K562 (cell line): ENCODE measurements around the gene CFL1. TPM values are rescaled to one million over a fixed set of nuclear protein-coding genes. Genes with fewer than 3 reads are reported as not detected.

ENCODE experiments used
- DNMT1 ChIP-seq: fragments of 450-650 bp; IDR thresholded peaks from 2 replicates; pipeline ENCODE4 v1.6.1; 2016; ENCODE audit warnings: antibody characterized with exemption, mild to moderate bottlenecking
- ELF4 ChIP-seq: fragments of 450-650 bp; formaldehyde crosslinking; IDR thresholded peaks from 2 replicates; pipeline ENCODE4 v1.4.0; 2022; ENCODE audit warnings: missing genetic modification characterization
- EWSR1 ChIP-seq: fragments of 450-650 bp; IDR thresholded peaks from 2 replicates; pipeline ENCODE4 v1.6.1; 2018; ENCODE audit warnings: borderline replicate concordance, mild to moderate bottlenecking, low read depth, moderate library complexity; ENCODE audit not compliant: partially characterized antibody
- FOXP1 ChIP-seq: sonication (generic); formaldehyde crosslinking; IDR thresholded peaks from 2 replicates; pipeline ENCODE4 v1.8.0; 2022; ENCODE audit warnings: mild to moderate bottlenecking, missing genetic modification reagents
- GABPB1 ChIP-seq: sonication (generic); formaldehyde crosslinking; IDR thresholded peaks from 2 replicates; pipeline ENCODE4 v1.8.0; 2022; ENCODE audit warnings: mild to moderate bottlenecking, missing genetic modification reagents
- GABPB2 ChIP-seq: fragments of 250-450 bp; sonication (Bioruptor Pico); conservative IDR thresholded peaks from 2 replicates; pipeline ENCODE4 v1.5.1; 2021; ENCODE audit warnings: mild to moderate bottlenecking
- GTF2B ChIP-seq: IDR thresholded peaks from 2 replicates; pipeline ENCODE4 v1.6.1; 2011; ENCODE audit not compliant: insufficient read length; ENCODE audit errors: extremely low read depth
- HDAC1 ChIP-seq, 2 experiments: fragments of 450-650 bp; IDR thresholded peaks; 2 replicates each; pipeline ENCODE4 v1.6.1; 2016 to 2017; ENCODE audit warnings: inconsistent platforms in 1 of 2, mild to moderate bottlenecking in 1 of 2, moderate library complexity in 1 of 2
- KAT8 ChIP-seq: fragments of 450-650 bp; IDR thresholded peaks from 2 replicates; pipeline ENCODE4 v1.6.1; 2016; ENCODE audit warnings: low read depth, mild to moderate bottlenecking
- LEF1 ChIP-seq: fragments of 450-650 bp; IDR thresholded peaks from 2 replicates; pipeline ENCODE4 v1.6.1; 2016; ENCODE audit warnings: mild to moderate bottlenecking
- MTA3 ChIP-seq: fragments of 450-650 bp; formaldehyde crosslinking; IDR thresholded peaks from 2 replicates; pipeline ENCODE4 v1.6.1; 2017; ENCODE audit warnings: mild to moderate bottlenecking, borderline replicate concordance
- MTF1 ChIP-seq: fragments of 250-450 bp; sonication (Bioruptor Pico); IDR thresholded peaks from 2 replicates; pipeline ENCODE4 v1.9.0; 2021; ENCODE audit warnings: moderate library complexity, mild to moderate bottlenecking, inconsistent platforms, borderline replicate concordance
- NEUROD1 ChIP-seq: fragments of 150-350 bp; IDR thresholded peaks from 2 replicates; pipeline ENCODE4 v1.6.1; 2014; ENCODE audit warnings: borderline replicate concordance, low read length, low read depth; ENCODE audit not compliant: partially characterized antibody
- NFE2 ChIP-seq: IDR thresholded peaks from 2 replicates; pipeline ENCODE4 v1.6.1; 2014; ENCODE audit warnings: antibody characterized with exemption, low read depth
- NONO ChIP-seq, 2 experiments: fragments of 200-400 bp in 1 of 2; fragments of 450-650 bp in 1 of 2; formaldehyde crosslinking in 1 of 2; IDR thresholded peaks; 2 replicates each; pipeline ENCODE4 v1.6.1; 2017; ENCODE audit warnings: low read depth in 2 of 2, mild to moderate bottlenecking in 2 of 2, moderate library complexity in 2 of 2, low read length in 1 of 2
- PHF8 ChIP-seq: fragments of 200-600 bp; sonication (generic); IDR thresholded peaks from 2 replicates; pipeline ENCODE4 v1.6.1; 2012; ENCODE audit warnings: mixed run types, mild to moderate bottlenecking, inconsistent platforms, low read length, moderate library complexity, borderline replicate concordance
- POLR2A ChIP-seq: fragments of 450-650 bp; conservative IDR thresholded peaks from 2 replicates; pipeline ENCODE4 v1.6.1; 2016
- POLR2B ChIP-seq: fragments of 450-650 bp; IDR thresholded peaks from 2 replicates; pipeline ENCODE4 v1.6.1; 2018; ENCODE audit warnings: low read depth; ENCODE audit not compliant: partially characterized antibody
- POLR2H ChIP-seq: IDR thresholded peaks from 2 replicates; pipeline ENCODE4 v1.6.1; 2016; ENCODE audit warnings: missing genetic modification characterization, low read depth, mild to moderate bottlenecking, control low read depth, missing compliant biosample characterization, moderate library complexity
- SRSF3 ChIP-seq: fragments of 200-400 bp; formaldehyde crosslinking; IDR thresholded peaks from 2 replicates; pipeline ENCODE4 v1.6.1; 2016; ENCODE audit warnings: mild to moderate bottlenecking, low read length, moderate library complexity; ENCODE audit not compliant: insufficient read depth
- USF2 ChIP-seq: sonication (generic); formaldehyde crosslinking; IDR thresholded peaks from 2 replicates; pipeline ENCODE4 v1.5.0; 2020; ENCODE audit warnings: missing genetic modification reagents
- XRCC4 ChIP-seq: IDR thresholded peaks from one replicate; pipeline ENCODE4 v1.6.1; 2011; ENCODE audit not compliant: insufficient read depth, insufficient read length; ENCODE audit errors: extremely low read depth
- ZBTB43 ChIP-seq: sonication (generic); formaldehyde crosslinking; IDR thresholded peaks from 2 replicates; pipeline ENCODE4 v1.8.0; 2023; ENCODE audit warnings: mild to moderate bottlenecking, missing genetic modification reagents
- ZNF134 ChIP-seq: fragments of 250-450 bp; sonication (Bioruptor Pico); conservative IDR thresholded peaks from 2 replicates; pipeline ENCODE4 v1.4.0; 2020
- ZNF165 ChIP-seq: fragments of 250-450 bp; sonication (Bioruptor Pico); IDR thresholded peaks from 2 replicates; pipeline ENCODE4 v1.4.0; 2020; ENCODE audit warnings: borderline replicate concordance
- ZNF24 ChIP-seq: fragments of 450-650 bp; IDR thresholded peaks from 2 replicates; pipeline ENCODE4 v1.6.1; 2016
- ZNF707 ChIP-seq: fragments of 250-450 bp; sonication (Bioruptor Pico); conservative IDR thresholded peaks from 2 replicates; pipeline ENCODE4 v1.8.0; 2022; ENCODE audit warnings: inconsistent platforms, mild to moderate bottlenecking, moderate library complexity
- ZNF785 ChIP-seq: fragments of 250-450 bp; sonication (Bioruptor Pico); IDR thresholded peaks from 2 replicates; pipeline ENCODE4 v1.4.0; 2020; ENCODE audit warnings: mild to moderate bottlenecking
- polyA plus RNA-seq, 8 experiments: library from polyadenylated mRNA; depleted of rRNA in 4 of 8; stranded (reverse) in 5 of 8; unstranded in 3 of 8; fragments of >200 nt; fragmentation: Nextera tagmentation in 2 of 8; fragmentation: Illumina TruSeq in 1 of 8; extraction: Ambion mirVana in 2 of 8; extraction: Trizol in 1 of 8; gene quantifications; 2 replicates each; pipeline versions ENCODE4 v1.2.1 to v1.2.3, GENCODE V29; 2011 to 2014; ENCODE audit warnings: inconsistent platforms in 1 of 8, missing spikeins in 1 of 8
- total RNA-seq, 7 experiments: library from RNA; depleted of rRNA in 6 of 7; stranded (reverse); fragments of >200 nt in 6 of 7; fragmentation: Illumina TruSeq in 2 of 7; extraction: Trizol in 2 of 7; gene quantifications; 2 replicates each; pipeline versions ENCODE4 v1.2.1 to v1.2.3, GENCODE V29; 2011 to 2021; ENCODE audit warnings: low replicate concordance in 1 of 7

The CFL1 gene
- total and polyA plus RNA-seq, 9 of the 15 experiments (the other 6 are each of a cell fraction or from before 2014, with no cell fraction given), result 105 to 1,101 (median 859) TPM

GRCh38 chr11:65856689-65857499 lies 1.1 kb downstream of the CFL1 start (continued):
- peak; percentile 19; the same call in 1 of the 2 replicates for TF ChIP-seq MTA3
- no peak for TF ChIP-seq ZNF134 (CRISPR knock-in tag)
- TF ChIP-seq USF2 (CRISPR knock-in tag), result peak; percentile 95
- TF ChIP-seq DNMT1, result no peak
- no peak for TF ChIP-seq MTF1 (CRISPR knock-in tag)
- 0 out of 4 replicates have a peak, but pooled peaks of 1 of the 2 experiments have one; percentile 4 for TF ChIP-seq NONO (IDR thresholded peaks at IDR 0.05; ENCODE audit: low read depth in 2 of 2, low read length in 1 of 2)
- no peak for TF ChIP-seq ZNF24
- TF ChIP-seq XRCC4, result no peak
- TF ChIP-seq SRSF3, result no peak
- TF ChIP-seq ELF4 (CRISPR knock-in tag), result peak; percentile 91; the same call in 1 of the 2 replicates
- TF ChIP-seq FOXP1, result peak; percentile 38; the same call in 1 of the 2 replicates
- no peak for TF ChIP-seq ZBTB43 (CRISPR knock-in tag)
- TF ChIP-seq ZNF165 (CRISPR knock-in tag), result 0 out of 2 replicates have a peak, but pooled peaks have one; percentile 36
- TF ChIP-seq ZNF785 (CRISPR knock-in tag), result no peak
- peak; percentile 71 for TF ChIP-seq POLR2A
- TF ChIP-seq KAT8, result no peak
- TF ChIP-seq PHF8, result no peak
- no peak for TF ChIP-seq EWSR1
- peak in 1 of 2 experiments; percentile 92; a peak in 2 of 4 replicates for TF ChIP-seq HDAC1 (IDR thresholded peaks at IDR 0.05)
- no peak for TF ChIP-seq GABPB2 (CRISPR knock-in tag)
- TF ChIP-seq POLR2B, result peak; percentile 58
- TF ChIP-seq POLR2H (tag), result no peak
- no peak for TF ChIP-seq NFE2
- peak; percentile 5 for TF ChIP-seq NEUROD1
- TF ChIP-seq GTF2B, result no peak
- TF ChIP-seq LEF1, result no peak
- peak; percentile 75; the same call in 1 of the 2 replicates for TF ChIP-seq GABPB1
- no peak for TF ChIP-seq ZNF707 (CRISPR knock-in tag)
